ENCODE measurements around the gene COL5A1. TPM values are rescaled to one million over a fixed set of nuclear protein-coding genes. Genes with fewer than 3 reads are reported as not detected.

Gene COL5A1
- total RNA-seq, 1 donor from 2014 or later = 87.1 TPM

- no peak for DNase-seq (ENCODE audit: low read depth, low spot score)
These were observed 119.3 kb downstream of the COL5A1 start for GRCh38 chr9:134760750-134761420.

DNA sequence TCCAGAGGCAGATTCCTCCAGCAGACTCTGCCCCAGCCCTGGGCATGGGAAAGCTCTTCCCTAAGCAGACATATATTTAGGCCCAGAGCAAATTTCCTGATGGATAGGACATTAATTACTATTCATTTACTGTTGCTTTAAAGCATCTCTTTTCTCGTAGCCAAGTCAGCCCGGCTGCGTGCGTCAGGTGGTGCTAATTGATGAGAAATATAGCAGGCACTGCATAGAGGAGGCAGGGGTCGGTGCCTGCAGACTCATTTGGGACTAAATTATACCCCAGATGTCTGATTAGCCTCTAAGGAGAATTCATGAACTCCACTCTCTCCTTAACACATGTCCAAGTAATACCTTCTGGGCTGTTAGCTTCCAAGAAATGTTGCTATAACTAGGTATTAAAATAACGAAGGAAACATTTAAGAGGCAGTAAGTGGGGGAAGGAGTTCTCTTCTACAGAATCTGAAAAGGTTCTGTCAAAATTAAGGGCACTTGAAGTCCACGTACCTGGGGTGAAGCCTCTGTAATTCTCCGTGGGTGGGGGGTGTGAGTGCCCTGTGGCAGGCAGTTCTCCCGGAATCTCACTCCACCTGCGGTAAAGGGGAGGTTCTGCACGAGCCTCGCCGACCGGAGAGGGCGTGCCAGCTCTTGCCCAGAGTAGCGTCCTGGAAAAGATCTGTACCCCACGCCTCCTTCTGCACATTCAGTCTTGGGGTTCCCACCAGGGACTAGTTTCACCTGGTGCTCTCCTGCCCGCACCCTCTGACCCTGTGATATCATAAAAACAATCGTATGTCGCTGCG lies 123.1 kb downstream of the COL5A1 start:
- DNase-seq (ENCODE audit: low read depth, low spot score) = no peak

- no peak for DNase-seq (ENCODE audit: low read depth, low spot score)
These were observed 124.2 kb downstream of the COL5A1 start for GRCh38 chr9:134765785-134766184.

GRCh38 chr9:134766587-134766986 lies 125.0 kb downstream of the COL5A1 start:
- no peak for DNase-seq (ENCODE audit: low read depth, low spot score)

- DNase-seq (ENCODE audit: low read depth, low spot score) = no peak
These were observed 126.7 kb downstream of the COL5A1 start for GRCh38 chr9:134768332-134768708.

- DNase-seq (ENCODE audit: low read depth, low spot score) = no peak
These were observed 127.2 kb downstream of the COL5A1 start for GRCh38 chr9:134768709-134769351.

GRCh38 chr9:134770972-134771971 lies 129.7 kb downstream of the COL5A1 start:
- DNase-seq (ENCODE audit: low read depth, low spot score) = no peak

- no peak for DNase-seq (ENCODE audit: low read depth, low spot score)
These were observed 130.7 kb downstream of the COL5A1 start for GRCh38 chr9:134772331-134772730.

- DNase-seq (ENCODE audit: low read depth, low spot score) = no peak
These were observed 132.2 kb downstream of the COL5A1 start for GRCh38 chr9:134773842-134774241.

DNA sequence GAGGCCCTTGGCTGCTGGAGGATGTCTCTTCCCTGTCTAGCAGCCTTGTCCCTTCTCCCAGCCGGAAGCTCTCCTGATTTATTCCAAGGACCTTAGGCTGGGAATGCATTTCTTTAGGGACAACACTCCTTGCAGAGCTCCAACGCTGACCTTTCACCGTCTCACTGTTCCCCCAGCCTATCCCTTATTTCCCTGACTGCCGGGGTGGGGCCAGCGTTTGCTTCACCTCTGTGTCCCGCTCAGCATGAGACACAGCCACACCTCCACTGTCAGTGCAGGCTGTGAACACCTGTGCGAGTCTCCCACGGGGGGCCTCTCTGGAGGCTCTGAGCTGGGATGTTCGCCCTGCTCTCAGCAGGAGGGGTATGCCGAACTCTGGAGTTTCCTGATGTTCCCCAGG lies 132.8 kb downstream of the COL5A1 start:
- DNase-seq (ENCODE audit: low read depth, low spot score) = no peak

GRCh38 chr9:134775081-134775951 lies 133.7 kb downstream of the COL5A1 start:
- DNase-seq (ENCODE audit: low read depth, low spot score) = no peak

DNA sequence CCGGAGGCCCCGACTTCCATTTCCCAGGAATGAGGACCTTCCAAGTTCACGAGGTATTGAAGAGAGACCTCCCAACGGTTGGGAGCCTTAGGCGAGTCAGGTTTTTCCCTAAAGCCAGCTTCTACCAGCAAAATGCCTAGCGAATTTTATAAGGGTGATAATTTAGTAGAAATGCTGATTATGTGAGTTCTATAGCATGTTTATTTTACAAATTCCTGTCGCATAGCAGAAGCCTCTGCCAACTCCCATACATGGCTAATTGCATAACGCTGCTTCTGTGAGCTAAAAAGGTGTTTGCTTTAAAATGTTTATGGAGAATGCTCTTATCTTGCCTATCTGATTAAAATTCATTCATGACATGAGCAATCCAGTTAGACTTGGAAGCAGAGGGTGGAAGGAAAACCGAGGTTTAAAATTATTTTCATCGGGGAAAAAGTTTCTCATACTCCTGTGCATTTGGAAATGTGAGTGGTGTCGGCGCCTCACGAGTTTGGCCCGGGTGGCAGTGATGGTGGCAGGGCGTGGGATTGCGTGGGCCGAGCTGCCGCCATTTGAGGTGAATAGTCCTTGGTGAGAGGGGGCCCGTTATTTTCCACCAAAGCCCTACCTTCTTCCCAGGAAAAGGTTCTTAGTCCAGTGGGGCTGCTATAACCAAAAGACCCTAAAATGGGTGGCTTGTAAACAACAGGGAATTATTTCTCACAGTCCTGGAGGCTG lies 134.6 kb downstream of the COL5A1 start:
- DNase-seq (ENCODE audit: low read depth, low spot score) = no peak

GRCh38 chr9:134777153-134777552 lies 135.6 kb downstream of the COL5A1 start:
- DNase-seq (ENCODE audit: low read depth, low spot score) = no peak

- no peak for DNase-seq (ENCODE audit: low read depth, low spot score)
These were observed 136.6 kb downstream of the COL5A1 start for GRCh38 chr9:134778156-134778555.

- DNase-seq (ENCODE audit: low read depth, low spot score) = peak; percentile 15
These were observed 137.3 kb downstream of the COL5A1 start for GRCh38 chr9:134778841-134779411.

DNA sequence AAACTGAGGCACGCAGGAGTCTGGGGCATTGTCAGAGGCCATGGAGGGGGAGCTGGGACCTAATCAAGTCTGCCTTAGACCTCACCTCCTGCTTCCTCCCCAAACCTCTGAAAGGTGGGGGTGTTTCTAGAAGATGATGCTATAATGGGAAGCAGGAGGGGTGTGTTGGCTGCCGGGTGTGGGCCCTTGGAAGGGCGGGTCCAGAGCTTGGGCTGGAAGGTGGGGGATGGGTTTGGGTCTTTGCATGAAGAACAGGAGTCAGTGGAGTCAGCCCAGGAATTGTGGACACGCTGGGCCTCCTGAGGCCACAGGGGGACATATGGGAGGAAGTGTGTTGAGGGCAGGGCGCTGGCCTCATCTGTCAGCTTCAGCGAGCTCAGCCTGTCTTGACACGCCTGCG lies 138.0 kb downstream of the COL5A1 start:
- no peak for DNase-seq (ENCODE audit: low read depth, low spot score)

GRCh38 chr9:134781591-134782302 lies 140.1 kb downstream of the COL5A1 start:
- no peak for DNase-seq (ENCODE audit: low read depth, low spot score)

DNA sequence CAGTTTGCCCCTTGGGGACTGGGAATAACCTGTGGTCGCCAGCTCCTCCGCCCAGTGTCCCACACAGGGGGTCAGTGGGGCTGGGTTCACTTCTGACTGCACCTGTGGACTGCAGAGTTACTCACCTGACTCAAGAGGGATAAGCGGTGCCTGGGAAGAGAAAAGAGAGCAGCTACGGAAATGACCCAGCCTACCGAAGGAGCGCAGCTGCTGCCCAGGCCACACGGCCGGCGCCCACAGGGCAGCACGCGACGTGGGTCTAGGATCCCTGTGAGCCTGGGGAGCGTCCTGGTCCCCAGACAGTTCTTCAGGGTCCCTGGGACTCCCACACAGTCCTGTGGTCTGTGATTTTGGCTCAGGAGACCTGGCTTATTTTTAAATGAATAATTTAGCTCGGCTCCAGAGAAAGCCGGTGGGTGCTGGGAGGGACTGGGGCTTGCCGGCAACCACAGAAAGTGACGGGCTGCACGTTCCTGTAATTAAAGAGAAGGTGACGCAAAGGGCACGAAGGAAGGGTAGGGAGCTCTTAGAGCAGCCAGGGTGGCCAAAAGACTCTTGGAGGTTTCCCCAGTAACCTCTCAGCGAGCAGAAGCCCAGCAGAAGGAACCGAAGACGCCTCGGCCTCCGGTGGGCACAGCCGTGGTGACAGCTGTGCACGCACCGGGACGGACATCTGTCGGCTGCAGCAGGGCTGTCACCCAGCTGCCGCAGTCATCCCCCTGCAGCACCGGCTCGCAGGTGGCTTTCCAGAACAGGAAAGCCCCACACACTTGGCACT lies 141.5 kb downstream of the COL5A1 start:
- no peak for DNase-seq (ENCODE audit: low read depth, low spot score)
